Calu3 (cell line): Measurements from ENCODE around the gene NRM. TPM values are rescaled to one million over a fixed set of nuclear protein-coding genes. Genes with fewer than 3 reads are reported as not detected.

Experiments used
- BruUV-seq: library from RNA; stranded (reverse); fragments of 400-500 nt; replicated peaks from 2 replicates; lab custom pipeline; 2021; lab: Mats Ljungman, UMichigan
- CTCF ChIA-PET: fragments of 300-600 bp; sonication (Branson Sonifier 250); formaldehyde crosslinking; loops from one replicate; lab custom pipeline; 2022; ENCODE audit warnings: antibody characterized with exemption; lab: Charles Lee
- DNase-seq: peaks from one replicate; pipeline ENCODE4 v3.0.0; 2022
- H3K27ac Mint-ChIP-seq: one replicate; pipeline ENCODE4 v1.8.0; 2022; ENCODE audit warnings: mixed read lengths; ENCODE audit not compliant: unreplicated experiment
- H3K27me3 Mint-ChIP-seq: one replicate; pipeline ENCODE4 v1.8.0; 2022; ENCODE audit warnings: mixed read lengths; ENCODE audit not compliant: unreplicated experiment
- H3K36me3 Mint-ChIP-seq: one replicate; pipeline ENCODE4 v1.8.0; 2022; ENCODE audit warnings: mild to moderate bottlenecking, moderate library complexity, mixed read lengths; ENCODE audit not compliant: insufficient read depth, unreplicated experiment
- H3K4me1 Mint-ChIP-seq: one replicate; pipeline ENCODE4 v1.8.0; 2022; ENCODE audit warnings: mild to moderate bottlenecking, low read depth, mixed read lengths; ENCODE audit not compliant: unreplicated experiment
- H3K4me3 Mint-ChIP-seq: one replicate; pipeline ENCODE4 v1.8.0; 2022; ENCODE audit warnings: mild to moderate bottlenecking, low read depth, moderate library complexity, mixed read lengths; ENCODE audit not compliant: unreplicated experiment
- H3K9me3 Mint-ChIP-seq: one replicate; pipeline ENCODE4 v1.8.0; 2022; ENCODE audit warnings: low read depth, mixed read lengths; ENCODE audit not compliant: unreplicated experiment
- intact Hi-C: fragments of 100-400 bp; cut with micrococcal nuclease; formaldehyde crosslinking; loops from one replicate; pipeline ENCODE4 v1.10.0; 2022; ENCODE audit not compliant: unreplicated experiment
- total RNA-seq: library from RNA; stranded (reverse); gene quantifications from 2 replicates; pipeline ENCODE4 v1.2.3, GENCODE V29; 2022
- TF ChIP-seq, protein P1 (sequence below): fragments of 200-600 bp; IDR thresholded peaks from one replicate; pipeline ENCODE4 v1.8.0; 2022; ENCODE audit warnings: antibody characterized with exemption; ENCODE audit not compliant: unreplicated experiment

Gene NRM
- total RNA-seq, 1 experiment from 2014 or later = 30.2 TPM

DNA sequence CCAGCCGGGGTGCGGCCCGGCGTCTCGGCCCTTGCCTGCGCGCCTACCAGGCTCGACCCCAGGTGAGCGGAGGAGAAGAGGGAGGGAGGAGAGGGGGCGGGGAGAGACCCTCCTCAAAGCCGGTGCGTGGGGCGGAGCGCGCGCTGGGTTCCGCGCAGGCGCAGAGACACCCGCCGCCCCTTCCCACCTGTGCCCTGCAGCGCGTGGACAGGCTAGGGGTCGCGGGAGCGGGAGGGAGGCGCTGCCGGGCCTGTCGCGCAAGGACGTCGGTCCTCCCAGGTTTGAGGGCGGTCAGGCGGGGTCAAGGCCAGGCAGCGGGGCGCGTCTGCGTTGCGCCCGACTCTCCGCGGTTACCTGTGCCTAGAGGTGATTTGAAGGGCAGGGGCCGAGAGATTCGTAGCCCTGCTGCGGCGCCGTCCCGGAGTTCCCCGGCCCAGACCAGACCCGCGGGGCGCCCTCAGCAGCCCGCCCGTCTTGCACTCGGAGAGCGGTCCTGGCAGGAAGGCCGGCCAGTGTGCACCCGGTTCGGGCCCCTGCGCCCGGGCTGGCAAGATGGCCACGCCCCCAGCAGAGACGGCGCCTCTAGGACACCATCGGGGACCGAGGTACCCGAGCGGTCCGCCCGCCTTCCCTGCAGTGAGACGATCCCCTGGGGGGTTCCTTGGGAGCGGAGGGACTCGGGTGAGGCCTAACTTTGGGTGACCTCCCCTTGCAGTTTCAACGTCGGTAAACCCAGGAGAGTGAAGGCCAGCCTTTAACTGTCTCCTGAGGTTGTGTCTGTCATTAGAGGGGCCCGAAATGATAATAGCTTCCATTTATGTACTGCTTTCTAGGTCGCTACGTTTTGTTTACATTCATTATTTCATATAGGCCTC lies 43.3 kb downstream of the NRM start:
- peak; percentile 88 for DNase-seq
- Mint-ChIP-seq H3K27ac (peak overlapping the region; percentile 69), H3K9me3 (no peaks in the 10 kb centered on the region), H3K27me3 (no peaks in the 10 kb centered on the region), H3K4me3 (peak overlapping the region; percentile 78), H3K4me1 (peaks cover 13% of the 10 kb centered on the region), H3K36me3 (peaks cover 80% of the 10 kb centered on the region)
- CTCF ChIA-PET = interaction anchor here (0.7 to 1.0 kb wide), 4 partner anchors 10 to 103 kb away, joined by 3 to 6 read pairs (median 4); no protein-coding TSS in a partner anchor
- intact Hi-C loops = no loop called here
- TF ChIP-seq, protein P1, sequence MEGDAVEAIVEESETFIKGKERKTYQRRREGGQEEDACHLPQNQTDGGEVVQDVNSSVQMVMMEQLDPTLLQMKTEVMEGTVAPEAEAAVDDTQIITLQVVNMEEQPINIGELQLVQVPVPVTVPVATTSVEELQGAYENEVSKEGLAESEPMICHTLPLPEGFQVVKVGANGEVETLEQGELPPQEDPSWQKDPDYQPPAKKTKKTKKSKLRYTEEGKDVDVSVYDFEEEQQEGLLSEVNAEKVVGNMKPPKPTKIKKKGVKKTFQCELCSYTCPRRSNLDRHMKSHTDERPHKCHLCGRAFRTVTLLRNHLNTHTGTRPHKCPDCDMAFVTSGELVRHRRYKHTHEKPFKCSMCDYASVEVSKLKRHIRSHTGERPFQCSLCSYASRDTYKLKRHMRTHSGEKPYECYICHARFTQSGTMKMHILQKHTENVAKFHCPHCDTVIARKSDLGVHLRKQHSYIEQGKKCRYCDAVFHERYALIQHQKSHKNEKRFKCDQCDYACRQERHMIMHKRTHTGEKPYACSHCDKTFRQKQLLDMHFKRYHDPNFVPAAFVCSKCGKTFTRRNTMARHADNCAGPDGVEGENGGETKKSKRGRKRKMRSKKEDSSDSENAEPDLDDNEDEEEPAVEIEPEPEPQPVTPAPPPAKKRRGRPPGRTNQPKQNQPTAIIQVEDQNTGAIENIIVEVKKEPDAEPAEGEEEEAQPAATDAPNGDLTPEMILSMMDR = no peak
- BruUV-seq = TSS peak; percentile 36

DNA sequence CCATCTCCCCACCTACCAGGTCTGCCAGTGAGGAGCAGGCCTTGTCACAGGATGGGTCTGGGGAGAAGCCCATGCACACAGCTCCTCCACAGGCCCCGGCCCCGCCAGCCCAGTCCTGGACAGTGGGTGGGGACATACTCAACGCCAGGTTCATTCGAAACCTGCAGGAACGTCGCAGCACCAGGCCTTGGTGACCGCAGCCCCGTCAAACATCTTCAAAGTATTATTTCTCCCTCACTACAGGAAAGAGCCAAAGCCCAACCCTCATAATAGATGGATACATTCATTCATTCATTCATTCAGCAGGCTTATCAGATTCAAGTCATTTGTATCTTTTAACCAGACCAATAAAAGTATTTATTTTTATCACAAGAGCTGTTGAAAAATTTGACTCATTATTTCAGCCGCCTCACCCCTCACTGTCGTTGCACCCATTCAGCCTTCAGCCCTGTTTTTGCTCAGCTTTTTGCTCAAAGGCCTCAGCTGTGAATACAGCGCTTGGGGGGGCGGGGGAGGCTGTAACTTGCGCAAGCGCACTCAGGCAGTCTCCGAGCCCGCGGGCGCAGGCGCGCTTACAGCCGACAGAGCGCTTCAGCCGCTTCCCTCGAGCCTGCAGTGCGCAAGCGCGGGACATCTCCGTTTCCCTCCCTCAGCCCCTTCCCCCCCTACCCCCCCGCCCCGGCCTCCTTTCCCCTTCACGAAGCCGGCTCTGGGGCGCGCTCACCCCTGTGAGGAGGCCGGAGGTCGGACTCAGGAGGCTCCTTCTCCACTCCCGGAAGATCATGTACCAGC lies 44.1 kb downstream of the NRM start, which contains the start of gene C6orf136:
Gene C6orf136, plus strand, starts transcription at position 684 of the 792 bp plus-strand sequence. Its CDS starts 99 bp downstream, at position 783.
- Mint-ChIP-seq H3K36me3 (peaks cover 77% of the 10 kb centered on the region), H3K4me3 (peak within 1 kb of the TSS; percentile 78), H3K4me1 (peaks cover 13% of the 10 kb centered on the region), H3K27ac (peak within 1 kb of the TSS; percentile 69), H3K9me3 (no peaks in the 10 kb centered on the region), H3K27me3 (no peaks in the 10 kb centered on the region)
- CTCF ChIA-PET = interaction anchor here (0.6 to 1.0 kb wide), 5 partner anchors 29 to 172 kb away, joined by 3 to 4 read pairs (median 3); partner anchors contain the start of gene MRPS18B
- intact Hi-C loops = no loop called here
- BruUV-seq = TSS peak; percentile 26
- TF ChIP-seq, protein P1 = no peak
- peak; percentile 92 for DNase-seq

DNA sequence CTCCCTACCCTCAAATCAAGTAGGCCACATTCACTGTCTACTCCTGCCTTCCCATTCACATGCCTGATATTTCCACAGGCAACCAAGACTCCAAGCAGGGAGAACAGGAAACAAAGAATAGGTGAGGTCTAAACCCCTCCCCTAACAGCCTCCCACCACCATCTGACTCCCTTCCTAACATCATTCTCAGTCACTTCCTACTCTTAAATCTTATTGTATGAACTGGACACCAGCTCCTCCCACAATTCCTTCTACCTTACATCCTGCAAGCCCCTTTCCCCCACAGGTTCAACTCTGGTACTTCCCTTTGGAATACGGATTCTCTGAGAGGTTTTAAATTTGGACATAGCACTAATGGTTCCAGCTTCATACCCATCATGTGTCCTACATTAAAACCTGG lies 44.8 kb downstream of the NRM start:
- Mint-ChIP-seq H3K27me3 (no peaks in the 10 kb centered on the region), H3K4me1 (peaks cover 13% of the 10 kb centered on the region), H3K9me3 (no peaks in the 10 kb centered on the region), H3K27ac (peak overlapping the region; percentile 69), H3K4me3 (peak overlapping the region; percentile 78), H3K36me3 (peaks cover 70% of the 10 kb centered on the region)
- TF ChIP-seq, protein P1 = no peak
- CTCF ChIA-PET = interaction anchor here (1.0 kb wide), 1 partner anchor 85 kb away, joined by 3 read pairs; no protein-coding TSS in a partner anchor
- intact Hi-C loops = no loop called here
- DNase-seq = no peak
- BruUV-seq = no TSS peak

DNA sequence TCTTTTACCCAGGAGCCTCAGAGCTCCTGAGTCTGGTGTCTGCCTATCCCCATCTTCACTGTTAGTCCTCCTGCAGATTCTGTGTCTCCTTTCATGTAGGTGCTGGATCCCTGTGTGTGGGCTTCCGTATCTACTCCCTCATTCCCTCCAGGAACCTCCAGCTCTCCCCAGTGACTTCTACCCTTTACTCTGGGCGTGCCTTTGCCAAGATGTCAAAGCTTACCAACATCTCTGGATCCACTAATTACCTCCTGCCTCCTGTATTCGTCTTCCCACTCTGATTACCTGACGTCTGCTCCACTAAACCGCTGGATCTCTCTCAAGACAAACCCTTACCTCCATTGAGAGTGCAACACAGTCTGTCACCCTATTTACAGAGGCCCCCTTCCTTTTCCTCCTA lies 46.0 kb downstream of the NRM start:
- CTCF ChIA-PET = no interaction called here
- no TSS peak for BruUV-seq
- no peaks in the 10 kb centered on the region for H3K9me3 Mint-ChIP-seq
- no peak overlapping the region for H3K27ac Mint-ChIP-seq
- no peak for DNase-seq
- H3K4me3 Mint-ChIP-seq = no peak overlapping the region
- peaks cover 13% of the 10 kb centered on the region for H3K4me1 Mint-ChIP-seq
- no peaks in the 10 kb centered on the region for H3K27me3 Mint-ChIP-seq
- H3K36me3 Mint-ChIP-seq = peaks cover 59% of the 10 kb centered on the region
- TF ChIP-seq, protein P1 = no peak
- intact Hi-C loops = no loop called here
